HG03520 (cell line): ENCODE measurements around the gene EXOC3.
A peak's percentile ranks its signal among the peaks of the same experiment; 100 is the strongest.

Experiments
- ATAC-seq: cut with Tn5 transposase; IDR thresholded peaks from one replicate; pipeline ENCODE4 v1.9.1; 2021; ENCODE audit warnings: mild to moderate bottlenecking, moderate library complexity; ENCODE audit not compliant: unreplicated experiment

The EXOC3 gene

GRCh38 chr5:424301-425110 is 18.5 kb upstream of the EXOC3 start:
- ATAC-seq = peak; percentile 82

- ATAC-seq = no peak
Observed at GRCh38 chr5:425714-426113, 17.3 kb upstream of the EXOC3 start.

- no peak for ATAC-seq
Observed at GRCh38 chr5:426392-426976, 16.5 kb upstream of the EXOC3 start.

- ATAC-seq = no peak
Observed at GRCh38 chr5:427415-428087, 15.4 kb upstream of the EXOC3 start.

- ATAC-seq = no peak
Observed at GRCh38 chr5:428219-428618, 14.8 kb upstream of the EXOC3 start.

- no peak for ATAC-seq
Observed at GRCh38 chr5:428754-429452, 14.1 kb upstream of the EXOC3 start.

GRCh38 chr5:429453-430188 is 13.4 kb upstream of the EXOC3 start:
- no peak for ATAC-seq

GRCh38 chr5:430214-430925 is 12.6 kb upstream of the EXOC3 start:
- ATAC-seq = no peak

GRCh38 chr5:431001-431710 is 11.8 kb upstream of the EXOC3 start:
- ATAC-seq = peak; percentile 80

- no peak for ATAC-seq
Observed at GRCh38 chr5:431711-432050, 11.3 kb upstream of the EXOC3 start.

- no peak for ATAC-seq
Observed at GRCh38 chr5:432201-432927, 10.6 kb upstream of the EXOC3 start.

GRCh38 chr5:432928-433791 is 9.8 kb upstream of the EXOC3 start:
- ATAC-seq = no peak

GRCh38 chr5:433836-434235 is 9.1 kb upstream of the EXOC3 start:
- ATAC-seq = no peak

- ATAC-seq = no peak
Observed at GRCh38 chr5:434443-435146, 8.4 kb upstream of the EXOC3 start.

- ATAC-seq = no peak
Observed at GRCh38 chr5:435156-435790, 7.7 kb upstream of the EXOC3 start.

GRCh38 chr5:435961-436640 is 6.9 kb upstream of the EXOC3 start:
- no peak for ATAC-seq

- ATAC-seq = no peak
Observed at GRCh38 chr5:436641-436975, 6.4 kb upstream of the EXOC3 start.
